GM21825 (cell line): ENCODE data around the gene MED12L.

Experiments
- ATAC-seq: cut with Tn5 transposase; IDR thresholded peaks from one replicate; pipeline ENCODE4 v1.9.1; 2021; ENCODE audit warnings: mild to moderate bottlenecking, moderate library complexity; ENCODE audit not compliant: unreplicated experiment

MED12L gene

DNA sequence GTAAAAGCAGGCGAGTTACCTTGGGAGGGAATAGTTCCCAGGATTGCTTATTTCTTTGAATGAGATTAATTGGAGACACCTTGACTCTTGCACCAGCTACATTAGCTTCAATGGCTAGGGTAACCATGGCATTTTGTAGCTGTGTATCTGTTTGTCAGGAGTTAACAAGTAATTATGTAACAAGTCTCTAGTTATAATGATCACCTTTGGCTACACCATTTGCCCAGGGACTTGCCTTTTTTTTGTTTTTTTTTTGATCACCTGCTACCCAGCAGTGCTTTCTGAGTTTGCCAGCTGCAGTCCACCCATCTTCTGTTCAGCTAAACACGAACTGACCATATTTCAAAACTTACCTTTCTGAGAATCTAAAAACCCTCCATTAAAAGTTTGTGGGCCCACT lies 2.2 kb downstream of the MED12L start:
- no peak for ATAC-seq

DNA sequence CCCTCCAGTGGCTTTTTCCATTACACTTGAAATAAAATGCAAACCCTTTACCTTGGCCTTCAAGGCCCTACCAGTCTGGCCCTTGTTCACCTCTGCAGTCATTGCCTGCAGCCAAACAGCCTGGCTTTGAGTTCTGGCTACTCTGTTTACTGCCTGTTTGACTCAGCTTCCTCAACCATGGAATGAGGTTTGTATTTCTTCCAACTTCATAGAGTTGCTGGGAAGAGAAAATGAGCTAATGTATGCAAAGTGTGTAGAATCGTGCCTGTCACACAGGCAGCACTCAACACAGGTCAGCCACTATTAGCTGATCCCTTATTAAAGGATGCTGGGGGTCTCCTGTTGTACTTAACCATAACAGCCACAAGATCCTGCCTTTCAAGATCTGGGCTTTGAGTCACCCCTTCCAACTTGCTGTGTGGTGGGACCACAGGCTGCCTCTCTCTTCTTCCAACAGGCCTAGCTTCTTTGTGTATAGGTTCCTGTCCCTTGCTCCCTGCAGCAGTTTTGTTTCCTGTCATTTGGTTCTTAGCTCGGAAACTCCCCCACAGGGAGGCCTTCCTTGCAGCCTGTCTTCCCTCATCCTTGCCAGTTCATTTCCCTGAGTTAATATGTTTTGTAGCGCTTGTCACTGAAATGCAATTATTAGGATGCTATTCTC lies 6.4 kb downstream of the MED12L start:
- no peak for ATAC-seq

DNA sequence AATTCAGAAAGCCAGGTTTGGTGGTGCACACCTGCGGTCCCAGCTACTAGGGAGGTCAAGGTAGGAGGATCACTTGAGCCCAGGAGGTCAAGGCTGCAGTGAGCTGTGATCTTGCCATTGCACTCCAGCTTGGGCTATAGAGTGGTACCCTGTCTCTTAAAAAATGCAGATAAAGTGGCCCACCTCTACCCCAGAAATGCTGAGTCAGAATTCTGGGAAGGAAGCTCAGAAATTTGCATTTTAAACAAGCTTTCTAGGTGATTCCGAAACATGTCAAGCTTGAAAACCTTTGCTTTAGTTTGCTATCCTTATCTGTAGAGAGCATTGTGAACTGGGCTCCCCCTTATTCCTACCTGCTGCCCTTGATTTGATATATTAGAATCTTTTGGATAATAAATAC lies 7.7 kb downstream of the MED12L start:
- ATAC-seq = no peak

DNA sequence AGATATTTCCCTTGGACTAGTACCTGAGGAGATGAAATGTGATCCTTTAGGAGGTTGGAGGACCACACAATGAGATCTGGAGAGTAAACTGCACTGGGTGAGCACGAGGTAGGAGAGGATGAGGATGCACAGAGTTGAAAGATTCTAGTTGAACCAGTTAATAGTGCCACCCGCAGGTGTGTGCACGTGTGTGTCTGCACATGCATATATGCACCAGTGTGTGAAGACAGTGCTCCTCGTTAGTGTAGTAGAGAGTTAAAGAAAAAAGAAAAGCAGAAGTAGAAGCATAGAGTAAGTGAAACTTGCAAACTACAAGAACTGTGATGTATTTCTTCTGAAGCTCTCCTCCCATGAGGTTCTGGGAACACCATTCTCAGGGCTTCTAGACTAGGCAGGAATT lies 8.4 kb downstream of the MED12L start:
- ATAC-seq = no peak

DNA sequence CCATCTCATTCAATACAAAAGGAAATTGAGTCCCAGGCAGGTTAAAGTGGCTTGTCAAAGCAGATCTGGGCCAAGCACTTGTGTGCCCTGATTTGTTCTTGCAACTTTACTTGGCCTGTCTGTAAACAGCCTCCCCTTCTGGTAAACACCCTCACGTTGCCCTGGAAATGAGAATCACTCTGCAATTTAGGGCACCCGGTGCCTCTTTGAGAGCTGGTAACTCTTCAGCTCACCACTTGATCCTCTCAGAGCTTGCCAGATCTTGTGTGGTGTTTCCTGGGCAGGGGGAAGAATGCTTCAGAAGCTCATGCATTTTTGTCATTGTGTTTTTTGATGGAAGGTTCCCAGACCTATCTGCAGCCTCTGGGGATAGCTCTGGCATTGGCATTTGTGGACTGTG lies 11.3 kb downstream of the MED12L start:
- ATAC-seq = no peak

DNA sequence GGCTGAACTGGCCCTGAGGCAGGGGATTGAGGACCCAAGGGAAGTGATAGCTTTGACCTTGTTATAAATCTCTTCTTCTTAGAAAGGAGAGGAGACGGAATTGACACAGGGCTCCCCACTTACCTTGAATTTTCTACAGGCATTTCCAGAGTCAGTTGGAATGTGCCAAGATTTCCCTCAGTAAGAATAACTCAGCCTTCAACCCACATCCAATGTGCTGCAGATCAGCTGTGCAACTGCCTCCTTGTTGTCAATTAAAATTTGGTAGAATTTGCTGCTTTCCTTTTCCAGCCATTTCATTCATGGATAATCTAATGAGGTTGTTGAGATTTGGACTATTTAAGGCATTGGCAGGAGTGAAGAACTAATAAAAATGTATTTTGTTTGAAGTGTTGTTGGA lies 14.6 kb downstream of the MED12L start:
- ATAC-seq = no peak

DNA sequence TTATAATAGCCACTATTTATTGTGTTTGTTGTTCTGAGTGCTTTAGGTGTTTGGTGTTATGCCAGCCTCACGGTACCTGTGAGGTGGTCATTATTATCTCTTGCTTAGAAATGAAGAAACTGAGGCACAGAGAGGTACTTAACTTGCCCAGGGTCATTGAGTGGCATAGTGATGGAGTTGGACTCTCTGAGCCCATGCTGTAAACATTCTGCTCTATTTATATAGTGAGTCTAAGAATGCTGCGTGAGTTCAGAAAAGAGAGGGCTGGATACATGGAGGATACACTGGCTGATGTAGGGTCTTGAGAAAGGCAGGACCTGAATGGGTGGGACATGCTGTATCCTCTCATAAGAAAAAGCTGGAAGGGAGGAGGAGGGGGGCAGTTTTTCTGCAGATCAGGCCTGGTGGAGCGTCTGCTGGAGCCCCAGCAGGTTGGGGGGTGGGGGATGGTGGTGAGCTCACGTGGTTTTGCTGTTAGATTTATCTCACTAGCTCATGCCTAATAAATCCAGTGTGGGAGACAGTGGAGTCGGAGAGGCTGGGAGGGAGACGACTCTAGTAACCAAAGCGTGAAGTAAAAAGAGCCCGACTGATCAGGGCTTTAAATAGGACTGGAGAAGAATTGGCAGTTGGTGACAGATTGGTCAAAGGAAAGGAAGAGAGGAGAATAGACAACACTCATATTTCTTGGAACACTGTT lies 16.0 kb downstream of the MED12L start:
- no peak for ATAC-seq

DNA sequence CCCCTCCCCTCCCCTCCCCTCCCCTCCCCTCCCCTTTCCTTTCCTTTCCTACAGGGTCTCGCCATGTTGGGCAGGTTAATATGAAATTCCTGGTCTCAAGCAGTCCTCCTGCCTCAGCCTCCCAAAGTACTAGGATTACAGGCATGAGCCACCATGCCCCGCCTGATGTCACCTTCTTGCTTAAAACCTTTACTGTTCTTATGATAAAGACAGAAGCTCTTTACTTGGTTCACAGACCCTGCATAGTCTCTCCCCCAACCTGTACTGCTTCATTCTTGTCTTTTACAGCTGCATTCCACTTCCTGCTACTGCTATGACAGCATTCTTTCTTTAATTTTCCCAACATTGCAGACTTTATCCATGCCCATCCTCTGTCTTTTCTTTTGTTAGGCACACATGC lies 20.8 kb downstream of the MED12L start:
- no peak for ATAC-seq

DNA sequence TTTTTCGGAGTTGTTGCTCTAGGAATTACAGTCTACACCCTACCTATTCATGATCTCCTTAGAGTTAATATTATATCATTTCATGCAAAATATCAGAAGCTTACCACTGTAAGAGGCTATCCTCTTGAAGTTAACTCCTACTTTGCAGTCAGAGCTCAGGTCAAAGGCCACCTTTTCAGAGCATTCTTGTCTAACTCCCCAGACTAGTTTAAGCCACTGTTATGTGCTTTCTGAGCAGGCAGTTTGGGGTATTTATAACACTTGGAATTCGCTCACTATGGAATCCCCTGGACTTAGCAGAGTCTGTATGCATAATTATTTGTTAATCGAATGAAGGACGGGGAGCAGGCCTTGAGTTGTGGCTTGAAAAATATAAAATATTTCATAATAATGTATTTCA lies 21.7 kb downstream of the MED12L start:
- no peak for ATAC-seq

DNA sequence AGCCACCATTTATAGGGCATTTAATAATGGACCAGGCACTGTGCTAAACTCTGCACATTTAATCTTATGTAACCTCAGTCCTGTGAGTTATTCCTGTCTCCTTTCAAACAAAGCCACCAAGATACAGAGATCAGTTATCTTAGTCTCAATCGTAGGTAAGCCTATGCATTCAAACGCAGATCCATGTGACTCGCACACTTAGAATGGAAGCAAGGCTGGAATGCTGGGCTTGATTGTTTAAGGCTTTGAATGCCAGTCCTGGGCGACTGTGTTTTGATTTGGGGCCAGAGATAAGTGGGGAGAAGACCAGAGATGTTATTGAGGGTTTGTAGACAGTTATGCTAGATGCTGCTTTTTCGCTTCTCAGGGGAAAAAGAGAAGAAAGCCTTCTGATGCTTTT lies 22.2 kb downstream of the MED12L start:
- ATAC-seq = no peak

DNA sequence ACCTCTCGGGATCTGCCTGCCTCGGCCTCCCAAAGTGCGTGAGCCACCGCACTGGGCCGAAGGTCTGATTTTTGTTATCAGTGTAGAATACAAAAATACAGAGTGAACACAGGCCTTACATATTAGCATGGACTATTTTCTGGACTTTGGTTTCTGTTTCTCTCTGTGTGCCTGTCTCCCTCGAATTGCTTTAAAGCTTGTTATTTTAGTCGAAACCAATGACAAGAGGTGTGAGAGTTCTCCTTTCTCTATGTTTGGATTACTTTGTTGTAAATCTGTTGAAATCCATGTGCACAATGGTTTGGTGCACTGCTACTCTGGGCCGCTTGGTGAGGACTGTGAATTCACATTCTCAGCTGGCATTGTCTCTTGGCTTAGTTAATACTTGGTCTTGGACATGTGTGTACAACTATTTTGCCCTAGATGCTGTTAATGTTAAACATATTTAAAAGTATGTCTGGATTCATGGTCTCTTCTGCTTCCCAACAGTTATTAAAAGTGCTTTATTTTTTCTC lies 23.9 kb downstream of the MED12L start:
- no peak for ATAC-seq

DNA sequence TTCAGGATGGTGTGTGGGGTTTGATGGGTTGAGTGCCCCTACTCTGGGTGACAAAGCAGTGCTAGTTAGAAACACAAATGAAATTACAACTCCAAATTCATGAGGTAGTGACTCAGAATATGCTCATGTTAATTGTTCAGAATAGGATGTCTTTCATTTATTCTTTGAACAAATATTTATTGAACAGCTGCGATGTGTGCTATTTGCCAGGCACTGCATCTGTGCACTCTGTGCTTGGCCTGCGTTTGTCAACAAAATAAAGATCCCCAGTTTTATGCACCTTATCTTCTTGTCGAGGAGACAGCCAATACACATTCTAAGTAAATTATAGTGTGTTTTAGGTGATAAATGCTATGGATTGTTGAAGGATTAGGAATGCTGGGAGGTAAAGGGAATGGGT lies 27.3 kb downstream of the MED12L start:
- ATAC-seq = no peak

DNA sequence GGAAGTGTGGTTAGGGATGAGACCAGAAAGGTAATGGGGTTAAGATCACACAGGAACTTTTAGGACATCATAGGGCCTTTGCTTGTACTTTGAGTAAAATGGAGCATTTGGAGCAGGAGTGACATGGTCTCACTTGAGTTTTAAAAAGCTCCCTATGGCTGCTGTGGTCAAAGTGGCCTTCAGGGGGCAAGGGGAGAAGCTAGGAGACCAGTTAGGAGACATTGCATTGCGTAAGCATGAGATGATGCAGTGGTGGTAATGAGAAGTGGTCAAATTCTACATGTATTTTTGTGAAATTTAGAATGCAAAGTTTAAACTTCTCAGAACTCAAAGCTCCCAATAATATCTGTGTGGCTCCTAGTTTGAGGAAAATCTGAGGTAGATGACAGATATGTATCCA lies 27.9 kb downstream of the MED12L start:
- ATAC-seq = no peak

DNA sequence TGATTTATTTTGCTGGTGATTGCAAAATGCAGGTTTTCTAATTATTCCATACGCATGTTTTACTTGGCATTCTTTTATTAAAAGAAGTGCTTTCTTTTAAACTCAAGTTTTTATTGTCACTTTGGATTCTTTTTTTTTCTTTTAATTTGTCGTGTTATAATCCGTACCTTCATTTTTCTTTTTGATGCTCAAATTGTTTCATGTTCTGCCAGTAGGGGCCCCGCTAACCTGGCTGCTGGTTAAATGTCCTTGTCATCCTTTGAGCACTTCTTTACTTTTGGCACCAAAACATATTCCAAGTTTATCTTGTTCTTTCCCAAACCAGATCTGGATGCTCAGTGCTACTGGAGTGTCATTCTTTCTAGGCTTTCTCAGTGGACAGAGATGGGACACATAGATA lies 31.6 kb downstream of the MED12L start:
- no peak for ATAC-seq

DNA sequence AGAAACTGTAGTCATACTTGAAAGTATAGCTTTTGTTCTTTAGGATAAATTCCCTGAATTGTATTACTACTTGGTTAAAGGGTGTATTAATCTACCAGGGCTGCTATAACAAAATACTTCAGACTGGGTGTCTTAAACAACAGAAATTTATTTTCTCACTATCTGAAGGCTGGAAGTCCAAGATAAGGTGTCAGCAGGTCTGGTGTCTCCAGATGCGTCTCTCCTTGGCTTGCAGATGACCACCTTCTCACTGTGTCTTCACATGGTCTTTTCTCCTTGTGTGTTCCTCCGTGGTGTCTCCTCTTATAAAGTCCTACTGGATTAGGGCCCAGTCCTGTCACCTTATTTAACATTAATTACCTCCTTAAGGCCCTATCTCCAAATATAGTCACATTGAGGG lies 33.7 kb downstream of the MED12L start:
- ATAC-seq = no peak

DNA sequence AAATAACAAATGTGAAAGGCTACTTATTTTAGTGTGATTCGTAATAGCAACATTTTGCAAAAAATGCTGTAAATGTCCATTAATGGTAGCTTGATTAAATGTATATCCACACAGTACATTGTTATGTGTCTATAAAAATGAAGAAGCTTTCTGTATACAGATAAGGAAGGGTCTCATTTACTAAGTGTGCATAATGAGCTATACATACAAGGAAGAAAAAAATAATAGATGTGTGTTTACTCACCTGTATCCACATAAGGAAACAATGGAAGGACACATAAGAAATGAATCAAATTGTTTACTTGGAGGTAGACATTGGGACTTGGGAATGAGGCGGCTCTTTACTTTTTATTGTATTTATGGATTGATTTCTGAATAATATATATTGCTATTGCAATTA lies 34.9 kb downstream of the MED12L start:
- ATAC-seq = no peak

DNA sequence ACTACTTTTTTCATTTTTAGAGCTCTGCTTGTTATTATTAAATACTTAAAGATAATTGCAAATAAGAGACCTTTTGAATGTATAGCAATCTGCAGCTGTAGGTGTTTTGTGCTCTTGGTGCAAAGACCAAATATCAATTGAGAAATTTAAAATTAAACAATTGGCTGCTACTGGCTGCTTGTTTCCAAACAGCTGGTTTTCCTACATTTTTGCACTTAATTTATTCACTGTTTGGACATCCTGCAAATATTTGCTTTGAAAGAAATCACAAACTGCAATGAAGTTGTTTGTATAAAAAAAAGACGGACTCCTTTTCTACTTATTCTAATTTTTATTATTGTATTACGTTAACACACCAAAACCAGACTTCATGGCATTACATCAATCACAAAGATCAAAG lies 35.6 kb downstream of the MED12L start:
- ATAC-seq = no peak

DNA sequence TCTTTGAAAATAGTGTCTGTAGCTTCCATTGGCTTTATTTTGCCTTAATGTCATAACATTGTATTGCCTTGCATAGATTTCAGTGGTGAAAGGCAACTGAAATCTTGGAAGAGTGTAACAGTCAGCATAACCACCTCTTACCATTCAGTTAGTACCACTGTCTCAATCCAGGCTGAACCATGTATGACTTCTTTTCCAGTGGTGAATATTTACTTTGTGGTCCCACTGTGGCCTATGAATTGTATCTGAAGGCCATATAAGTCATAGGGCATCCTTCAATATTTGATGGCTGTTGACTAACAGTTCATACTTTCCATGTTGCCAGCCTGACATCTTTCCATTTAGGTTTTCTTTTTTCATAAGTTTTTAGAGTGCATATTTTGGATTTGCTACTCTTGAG lies 38.4 kb downstream of the MED12L start:
- no peak for ATAC-seq

DNA sequence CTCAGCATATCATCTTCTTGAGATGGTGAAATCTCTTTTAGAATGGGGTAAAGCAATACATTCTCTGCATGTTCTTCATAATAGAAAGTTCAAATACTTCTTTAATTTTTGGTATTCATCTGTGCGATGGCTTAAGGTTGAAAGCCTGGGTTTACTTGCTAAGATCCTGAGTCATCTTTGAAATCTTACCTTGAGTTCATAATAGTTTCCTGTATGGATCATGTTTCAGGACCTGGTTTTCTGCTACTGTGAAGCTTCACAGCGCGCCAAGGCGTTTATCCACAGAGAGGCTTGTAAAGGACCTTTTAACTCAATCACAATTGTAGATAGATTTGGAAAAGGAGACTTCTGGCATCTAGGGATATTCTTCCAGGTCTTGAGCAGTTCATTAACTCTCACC lies 39.0 kb downstream of the MED12L start:
- ATAC-seq = no peak

DNA sequence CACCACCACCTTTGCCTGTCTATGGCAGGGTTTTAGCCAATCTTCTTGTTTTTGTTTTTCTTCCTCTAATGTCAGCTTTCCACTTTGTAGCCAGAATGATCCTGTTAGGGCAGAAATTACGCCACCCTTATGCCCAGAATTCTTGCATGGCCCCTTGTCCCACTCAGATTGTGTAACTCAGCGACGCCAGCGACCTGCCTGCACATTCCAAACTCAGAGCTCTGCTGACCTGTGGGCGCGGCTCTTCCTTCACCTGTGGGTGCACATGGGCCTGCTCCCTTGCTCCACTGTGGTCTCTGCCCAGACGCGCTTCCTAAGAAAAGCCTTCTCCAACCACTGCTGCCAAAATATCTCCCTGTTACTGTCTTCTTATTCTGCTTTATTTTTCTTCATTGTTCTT lies 45.0 kb downstream of the MED12L start:
- no peak for ATAC-seq

DNA sequence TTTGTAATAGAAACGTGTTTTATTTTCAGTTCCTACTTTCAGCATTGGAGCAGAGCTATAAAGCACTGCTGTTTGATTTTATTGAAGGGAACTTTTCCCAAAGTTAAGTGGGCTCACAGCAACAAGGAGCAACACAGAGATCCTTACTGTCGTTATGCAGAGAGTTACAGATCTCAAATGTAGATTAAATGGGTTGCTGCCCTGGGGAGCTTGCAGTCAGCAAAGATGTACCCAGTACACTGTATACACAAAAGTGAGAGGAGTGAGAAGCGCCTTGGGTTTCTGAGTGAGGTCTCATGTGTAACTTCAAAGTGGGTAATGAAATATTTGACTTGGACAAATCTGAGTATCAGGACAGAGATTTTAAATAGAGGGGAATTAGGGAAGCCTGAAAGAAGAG lies 47.7 kb downstream of the MED12L start:
- ATAC-seq = no peak

DNA sequence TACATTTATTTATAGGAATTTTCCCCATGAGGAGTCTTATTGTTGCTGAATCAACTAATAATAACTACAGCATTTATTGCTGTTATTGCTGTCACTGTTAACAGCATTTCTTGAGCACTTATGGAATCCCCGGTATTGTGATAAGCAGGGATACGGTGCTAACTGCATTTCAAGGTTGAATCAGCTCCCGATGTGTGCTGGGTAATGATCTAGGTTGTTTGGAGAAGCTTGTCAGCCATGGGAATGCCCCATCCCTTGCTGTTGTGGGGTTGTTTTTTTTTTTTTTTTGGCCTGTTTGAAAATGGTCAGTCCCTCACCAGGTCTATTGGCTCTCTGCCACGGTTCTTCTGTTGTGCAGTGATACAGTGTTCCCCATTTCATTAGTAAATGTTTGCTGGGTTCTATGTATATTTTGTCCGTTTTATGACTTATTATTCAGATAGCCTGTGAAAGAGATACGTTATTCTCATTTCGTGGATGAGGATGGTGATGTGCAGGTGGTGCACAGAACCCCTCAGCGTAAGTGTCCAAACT lies 48.5 kb downstream of the MED12L start:
- no peak for ATAC-seq
